Measurements from ENCODE around the gene AVPR1B.

GRCh38 chr1:206097381-206097780 is 19.8 kb downstream of the AVPR1B start:
- no peak for TF ChIP-seq CTCF (IDR thresholded peaks at IDR 0.05)
- TF ChIP-seq POLR2AphosphoS5 (IDR thresholded peaks at IDR 0.05): no peak
- TF ChIP-seq EP300 (IDR thresholded peaks at IDR 0.05): no peak
